Activated CD8-positive, alpha-beta memory T cell treated with anti-CD3 and anti-CD28 coated beads, Interleukin-2, amount 50 U/mL, for 24 hours (primary cell): Measurements from ENCODE around the gene LYPD5.
"Not testable (repeated sequence)": the region's sequence is repeated elsewhere in the genome, so short reads cannot be mapped to it uniquely, and the experiment has no call there.

ENCODE experiments used
- DNase-seq: peaks from one replicate; pipeline ENCODE4 v3.0.0-alpha.2; 2020; ENCODE audit errors: extremely low read depth

LYPD5 gene

GRCh38 chr19:43802216-43802951 is at the start of gene LYPD5:
TSS of gene LYPD5 (minus strand) at chr19:43802447. CDS start at chr19:43802380, 67 bp downstream.
- DNase-seq: no peak

- no peak for DNase-seq
Measured at GRCh38 chr19:43848821-43849220, 46.6 kb upstream of the LYPD5 start.

- DNase-seq: no peak
Measured at GRCh38 chr19:43847884-43848283, 45.6 kb upstream of the LYPD5 start.

- no peak for DNase-seq
Measured at GRCh38 chr19:43847246-43847645, 45.0 kb upstream of the LYPD5 start.

- DNase-seq: no peak
Measured at GRCh38 chr19:43842007-43842406, 39.8 kb upstream of the LYPD5 start.

- DNase-seq: no peak
Measured at GRCh38 chr19:43839139-43839538, 36.9 kb upstream of the LYPD5 start.

GRCh38 chr19:43826787-43827754 is 24.8 kb upstream of the LYPD5 start, which contains the start of gene ZNF283:
TSS of gene ZNF283 (plus strand) at chr19:43827321. CDS start at chr19:43833505, 6,184 bp downstream.
- DNase-seq: peak; percentile 59

- not testable (repeated sequence) for DNase-seq
Measured at GRCh38 chr19:43824572-43824971, 22.3 kb upstream of the LYPD5 start.

GRCh38 chr19:43823856-43824255 is 21.6 kb upstream of the LYPD5 start:
- DNase-seq: not testable (repeated sequence)

GRCh38 chr19:43820884-43821215 is 18.6 kb upstream of the LYPD5 start:
- DNase-seq: no peak

GRCh38 chr19:43820098-43820883 is 18.0 kb upstream of the LYPD5 start:
- no peak for DNase-seq

- DNase-seq: no peak
Measured at GRCh38 chr19:43818500-43818899, 16.3 kb upstream of the LYPD5 start.

- DNase-seq: not testable (repeated sequence)
Measured at GRCh38 chr19:43817454-43817853, 15.2 kb upstream of the LYPD5 start.

- DNase-seq: no peak
Measured at GRCh38 chr19:43814663-43815352, 12.6 kb upstream of the LYPD5 start.

GRCh38 chr19:43812688-43813087 is 10.4 kb upstream of the LYPD5 start:
- DNase-seq: no peak

GRCh38 chr19:43812259-43812658 is 10.0 kb upstream of the LYPD5 start:
- no peak for DNase-seq

- DNase-seq: no peak
Measured at GRCh38 chr19:43811837-43812236, 9.6 kb upstream of the LYPD5 start.

GRCh38 chr19:43809762-43810696 is 7.8 kb upstream of the LYPD5 start:
- DNase-seq: no peak

GRCh38 chr19:43807651-43808050 is 5.4 kb upstream of the LYPD5 start:
- no peak for DNase-seq

- DNase-seq: no peak
Measured at GRCh38 chr19:43806848-43807247, 4.6 kb upstream of the LYPD5 start.
